AG04450 (cell line): ENCODE measurements around the gene FBXO39. TPM values are rescaled to one million over a fixed set of nuclear protein-coding genes. Genes with fewer than 3 reads are reported as not detected.

Experiments used
- CTCF ChIA-PET: fragments of 300-600, 350-600 bp; formaldehyde crosslinking; extraction: SDS; loops from one replicate; lab custom pipeline; 2022; ENCODE audit warnings: antibody characterized with exemption, inconsistent platforms; lab: Charles Lee
- POLR2A ChIA-PET: fragments of 350-600 bp; formaldehyde crosslinking; extraction: SDS; loops from one replicate; lab custom pipeline; 2021; ENCODE audit warnings: antibody characterized with exemption, inconsistent platforms; lab: Yijun Ruan, JAX
- DNase-seq: peaks from one replicate; pipeline ENCODE4 v3.0.0-alpha.2; 2011; ENCODE audit warnings: low read depth, low spot score
- H3K27ac ChIP-seq: one replicate; pipeline ENCODE4 v1.5.1; 2012; ENCODE audit warnings: low read depth, low read length, control low read depth
- H3K27me3 ChIP-seq: one replicate; pipeline ENCODE4 v1.6.0; 2012; ENCODE audit warnings: low read length; ENCODE audit not compliant: control insufficient read depth, insufficient read depth
- H3K4me3 ChIP-seq: 2 replicates; pipeline ENCODE4 v1.5.1; 2011; ENCODE audit warnings: mild to moderate bottlenecking, low read depth, low read length, control low read depth
- H3K9me3 ChIP-seq: 2 replicates; pipeline ENCODE4 v1.5.1; 2012; ENCODE audit warnings: low read length; ENCODE audit not compliant: control insufficient read depth, insufficient read depth
- CTCF ChIP-seq: IDR thresholded peaks from 2 replicates; pipeline ENCODE4 v1.5.1; 2011; ENCODE audit warnings: low read depth, low read length, control low read depth, inconsistent platforms
- polyA plus RNA-seq: library from polyadenylated mRNA; depleted of rRNA; stranded (reverse); fragments of >200 nt; gene quantifications from 2 replicates; pipeline ENCODE4 v1.2.3, GENCODE V29; 2011

The FBXO39 gene
- polyA plus RNA-seq, 1 experiment = 0.10 TPM

- no peak for DNase-seq
- ChIA-PET CTCF (interaction anchor here (1.3 to 1.5 kb wide), 2 partner anchors 46 to 114 kb away, joined by 3 read pairs; no protein-coding TSS in a partner anchor), POLR2A (no interaction called here)
- Histone ChIP-seq H3K9me3 (no peaks in the 10 kb centered on the region), H3K4me3 (no peak overlapping the region), H3K27me3 (peaks cover 7% of the 10 kb centered on the region), H3K27ac (no peak overlapping the region)
- TF ChIP-seq CTCF = no peak
These were observed 21.0 kb downstream of the FBXO39 start for GRCh38 chr17:6796887-6797490.

- Histone ChIP-seq H3K9me3 (no peaks in the 10 kb centered on the region), H3K27me3 (peaks cover 7% of the 10 kb centered on the region), H3K4me3 (no peak overlapping the region), H3K27ac (no peak overlapping the region)
- ChIA-PET POLR2A (no interaction called here), CTCF (interaction anchor here (0.6 kb wide), 1 partner anchor 134 kb away, joined by 3 read pairs; no protein-coding TSS in a partner anchor)
- TF ChIP-seq CTCF = no peak
- DNase-seq = no peak
These were observed 21.8 kb downstream of the FBXO39 start for GRCh38 chr17:6797718-6798351.

GRCh38 chr17:6799738-6800137 lies 23.7 kb downstream of the FBXO39 start:
- DNase-seq = no peak
- no peak for TF ChIP-seq CTCF
- Histone ChIP-seq H3K27ac (no peak overlapping the region), H3K27me3 (peaks cover 7% of the 10 kb centered on the region), H3K4me3 (no peak overlapping the region), H3K9me3 (no peaks in the 10 kb centered on the region)
- CTCF ChIA-PET = no interaction called here
- POLR2A ChIA-PET = no interaction called here

GRCh38 chr17:6800422-6801027 lies 24.5 kb downstream of the FBXO39 start:
- no peaks in the 10 kb centered on the region for H3K9me3 ChIP-seq
- no peak for TF ChIP-seq CTCF
- no peak for DNase-seq
- ChIA-PET CTCF (no interaction called here), POLR2A (no interaction called here)
- H3K4me3 ChIP-seq = no peak overlapping the region
- H3K27me3 ChIP-seq = peaks cover 7% of the 10 kb centered on the region
- H3K27ac ChIP-seq = no peak overlapping the region

GRCh38 chr17:6811510-6811909 lies 35.5 kb downstream of the FBXO39 start:
- DNase-seq = no peak
- ChIA-PET POLR2A (no interaction called here), CTCF (no interaction called here)
- Histone ChIP-seq H3K9me3 (no peaks in the 10 kb centered on the region), H3K4me3 (no peak overlapping the region), H3K27me3 (peaks cover 10% of the 10 kb centered on the region), H3K27ac (no peak overlapping the region)
- TF ChIP-seq CTCF = no peak
